ENCODE results near the gene ALX4.

DNA sequence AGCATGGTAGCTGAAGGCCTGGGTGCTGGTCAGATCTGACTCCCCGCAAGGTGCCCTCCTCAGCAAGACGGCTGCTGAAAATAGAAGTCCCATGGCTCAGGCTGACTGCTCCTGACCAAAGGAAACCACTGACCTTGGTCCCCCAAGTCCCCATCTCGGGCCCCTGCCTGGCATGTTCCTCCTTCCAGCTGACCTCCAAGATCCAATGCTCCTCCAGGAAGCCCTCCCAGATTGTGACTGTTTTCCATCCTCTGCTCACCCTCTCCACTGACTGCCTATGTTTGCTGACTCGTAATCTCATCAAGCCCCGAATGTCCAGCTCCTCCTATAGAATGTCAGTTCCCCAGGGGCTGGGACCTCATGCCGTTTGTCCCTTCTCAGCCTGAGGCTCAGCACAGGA is 30.5 kb downstream of the ALX4 start:
- TF ChIP-seq ZNF274 (IDR thresholded peaks at IDR 0.05; ENCODE audit: low read depth, low read length) (no peak), YY1 (IDR thresholded peaks at IDR 0.05; ENCODE audit: insufficient read depth, insufficient read length) (no peak)

All from NT2/D1 (cell line).